Gastrocnemius medialis (tissue), 4 donors: ENCODE measurements around the gene FSIP1. TPM values are rescaled to one million over a fixed set of nuclear protein-coding genes. Genes with fewer than 3 reads are reported as not detected.

ENCODE experiments used
- ATAC-seq, 2 donors: fragments of 150-250 bp; one replicate each; pipeline ENCODE4 v1.9.1; 2016
- DNase-seq, 2 donors: peaks; one replicate each; pipeline ENCODE4 v3.0.0-alpha.2; 2019
- H3K27ac ChIP-seq, 4 donors: fragments of 200-600 bp; sonication (generic); 1 replicate in 1 of 4; 2 replicates in 3 of 4; pipeline ENCODE4 v1.5.1; 2016 to 2018; ENCODE audit warnings: mild to moderate bottlenecking in 2 of 4, moderate library complexity in 1 of 4
- H3K27me3 ChIP-seq, 3 donors: fragments of 200-600 bp; sonication (generic) in 2 of 3; 1 replicate in 1 of 3; 2 replicates in 2 of 3; pipeline versions ENCODE4 v1.5.1 to v1.6.0; 2016 to 2019; ENCODE audit warnings: mild to moderate bottlenecking in 1 of 3, moderate library complexity in 1 of 3
- H3K36me3 ChIP-seq, 2 donors: fragments of 200-600 bp; sonication (generic) in 1 of 2; one replicate each; pipeline ENCODE4 v1.5.1; 2017 to 2018
- H3K4me1 ChIP-seq, 2 donors: fragments of 200-600 bp; sonication (generic) in 1 of 2; one replicate each; pipeline ENCODE4 v1.5.1; 2016 to 2017; ENCODE audit warnings: mild to moderate bottlenecking in 2 of 2
- H3K4me3 ChIP-seq, 4 donors: fragments of 200-600 bp; sonication (generic) in 3 of 4; 1 replicate in 1 of 4; 2 replicates in 3 of 4; pipeline ENCODE4 v1.5.1; 2016 to 2019; ENCODE audit warnings: mild to moderate bottlenecking in 2 of 4
- H3K9me3 ChIP-seq, 3 donors: fragments of 200-600 bp; sonication (generic) in 2 of 3; 1 replicate in 1 of 3; 2 replicates in 2 of 3; pipeline ENCODE4 v1.5.1; 2016 to 2019
- POLR2A ChIP-seq, 2 donors: fragments of 450-650 bp; IDR thresholded peaks; one replicate each; pipeline ENCODE4 v1.6.1; 2017; ENCODE audit warnings: antibody characterized with exemption in 2 of 2, mild to moderate bottlenecking in 2 of 2, moderate library complexity in 2 of 2
- in situ Hi-C, 4 donors: fragments of 200-750 bp; cut with MboI; loops; one replicate each; pipeline versions ENCODE4 v1.15.0 to v1.8.0; 2017; ENCODE audit warnings: low sequenced_read_pairs in 4 of 4
- intact Hi-C: fragments of 100-400 bp; cut with DNase I; formaldehyde crosslinking; loops from one replicate; pipeline ENCODE4 v1.15.1; 2023; ENCODE audit warnings: low total_unique reads
- total RNA-seq, 4 donors: library from RNA; depleted of rRNA; stranded (reverse); fragments of >200 nt; gene quantifications; one replicate each; pipeline versions ENCODE4 v1.1.0 to v1.2.3, GENCODE V29; 2016
- TF ChIP-seq, protein P1 (sequence below), 5 experiments: fragments of 450-650 bp in 3 of 5; fragments of 200-600 bp in 2 of 5; sonication (generic) in 2 of 5; IDR thresholded peaks in 4 of 5; conservative IDR thresholded peaks in 1 of 5; 1 replicate in 4 of 5; 2 replicates in 1 of 5; pipeline ENCODE4 v1.5.1; 2016 to 2019; ENCODE audit warnings: antibody characterized with exemption in 5 of 5, mild to moderate bottlenecking in 3 of 5, moderate library complexity in 3 of 5

Gene FSIP1
- total RNA-seq, 4 donors from 2014 or later = 0.11 to 23.9 (median 1.0) TPM; not detected in 1

DNA sequence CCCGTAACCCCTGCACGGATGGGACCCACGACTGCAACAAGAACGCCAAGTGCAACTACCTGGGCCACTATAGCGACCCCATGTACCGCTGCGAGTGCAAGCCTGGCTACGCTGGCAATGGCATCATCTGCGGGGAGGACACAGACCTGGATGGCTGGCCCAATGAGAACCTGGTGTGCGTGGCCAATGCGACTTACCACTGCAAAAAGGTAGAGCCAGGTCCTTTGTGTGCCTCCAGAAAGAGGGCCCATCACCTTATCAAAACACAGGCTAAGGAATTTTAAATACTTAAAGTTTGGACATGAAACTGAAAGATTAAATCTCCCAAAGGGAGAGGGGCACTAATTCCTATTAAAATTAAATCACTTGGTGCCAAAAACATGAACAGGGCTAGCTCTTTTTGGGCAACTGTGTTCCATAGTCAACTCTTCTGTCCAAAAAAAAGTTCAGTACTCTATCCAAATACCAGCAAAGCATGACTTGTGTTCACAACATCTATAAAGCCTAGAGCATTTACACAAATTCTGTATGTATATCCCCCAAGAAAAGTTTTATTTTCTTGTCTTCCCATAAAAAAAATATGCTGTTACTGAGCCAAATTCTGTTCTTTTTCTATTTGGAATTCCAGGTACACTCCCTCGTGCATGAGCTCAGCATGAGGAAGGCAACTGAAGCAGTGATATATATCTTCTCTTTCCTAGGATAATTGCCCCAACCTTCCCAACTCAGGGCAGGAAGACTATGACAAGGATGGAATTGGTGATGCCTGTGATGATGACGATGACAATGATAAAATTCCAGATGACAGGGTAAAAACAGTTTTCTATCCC lies 192.6 kb downstream of the FSIP1 start:
- no peak overlapping the region for H3K4me3 ChIP-seq
- in situ Hi-C loops (loop anchor here in 2 of 4 donors (10.0 to 25.0 kb wide), 3 partner anchors 428 to 778 kb away; no protein-coding TSS in a partner anchor), intact Hi-C loops (loop anchor here (10.0 kb wide), 1 partner anchor 165 kb away; no protein-coding TSS in a partner anchor)
- no peak for ATAC-seq
- no peak overlapping the region for H3K27ac ChIP-seq
- no peaks in the 10 kb centered on the region for H3K27me3 ChIP-seq
- TF ChIP-seq, protein P1, sequence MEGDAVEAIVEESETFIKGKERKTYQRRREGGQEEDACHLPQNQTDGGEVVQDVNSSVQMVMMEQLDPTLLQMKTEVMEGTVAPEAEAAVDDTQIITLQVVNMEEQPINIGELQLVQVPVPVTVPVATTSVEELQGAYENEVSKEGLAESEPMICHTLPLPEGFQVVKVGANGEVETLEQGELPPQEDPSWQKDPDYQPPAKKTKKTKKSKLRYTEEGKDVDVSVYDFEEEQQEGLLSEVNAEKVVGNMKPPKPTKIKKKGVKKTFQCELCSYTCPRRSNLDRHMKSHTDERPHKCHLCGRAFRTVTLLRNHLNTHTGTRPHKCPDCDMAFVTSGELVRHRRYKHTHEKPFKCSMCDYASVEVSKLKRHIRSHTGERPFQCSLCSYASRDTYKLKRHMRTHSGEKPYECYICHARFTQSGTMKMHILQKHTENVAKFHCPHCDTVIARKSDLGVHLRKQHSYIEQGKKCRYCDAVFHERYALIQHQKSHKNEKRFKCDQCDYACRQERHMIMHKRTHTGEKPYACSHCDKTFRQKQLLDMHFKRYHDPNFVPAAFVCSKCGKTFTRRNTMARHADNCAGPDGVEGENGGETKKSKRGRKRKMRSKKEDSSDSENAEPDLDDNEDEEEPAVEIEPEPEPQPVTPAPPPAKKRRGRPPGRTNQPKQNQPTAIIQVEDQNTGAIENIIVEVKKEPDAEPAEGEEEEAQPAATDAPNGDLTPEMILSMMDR (IDR thresholded peaks at IDR 0.05 in 4 of 5, conservative IDR thresholded peaks at IDR 0.05 in 1 of 5) = no peak
- no peak for TF ChIP-seq POLR2A (IDR thresholded peaks at IDR 0.05)
- H3K36me3 ChIP-seq = peaks cover 0 to 37% of the 10 kb centered on the region in 2 donors
- no peak for DNase-seq
- H3K9me3 ChIP-seq = no peaks in the 10 kb centered on the region
- H3K4me1 ChIP-seq = peaks cover 0 to 5% of the 10 kb centered on the region in 2 donors

DNA sequence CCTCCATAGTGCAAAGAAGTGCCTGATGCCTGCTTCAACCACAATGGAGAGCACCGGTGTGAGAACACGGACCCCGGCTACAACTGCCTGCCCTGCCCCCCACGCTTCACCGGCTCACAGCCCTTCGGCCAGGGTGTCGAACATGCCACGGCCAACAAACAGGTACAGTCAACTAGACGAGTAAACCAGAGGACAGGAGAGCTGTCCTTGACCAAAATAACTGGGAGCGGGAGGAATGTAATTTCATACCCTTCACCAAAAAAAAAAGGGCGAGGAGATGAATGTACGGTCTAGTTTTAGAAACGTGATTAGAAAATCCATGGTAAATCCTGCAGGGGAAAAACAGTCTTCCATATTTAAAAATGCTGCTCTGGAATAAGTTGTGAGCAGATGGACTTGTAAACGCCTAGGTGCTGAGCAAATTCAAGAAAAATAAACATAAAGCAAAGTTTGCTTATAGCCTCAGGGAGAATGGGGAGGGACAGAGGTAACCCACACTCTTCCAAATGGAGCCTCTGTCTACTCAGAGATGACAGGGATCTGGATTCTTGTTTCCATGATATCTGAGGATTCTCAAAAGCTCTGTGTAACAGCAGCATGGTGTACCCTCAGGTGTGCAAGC lies 193.3 kb downstream of the FSIP1 start:
- Histone ChIP-seq H3K4me3 (no peak overlapping the region), H3K27me3 (no peaks in the 10 kb centered on the region), H3K4me1 (peaks cover 0 to 5% of the 10 kb centered on the region in 2 donors), H3K36me3 (peaks cover 0 to 30% of the 10 kb centered on the region in 2 donors), H3K27ac (no peak overlapping the region), H3K9me3 (no peaks in the 10 kb centered on the region)
- no peak for DNase-seq
- TF ChIP-seq, protein P1 (IDR thresholded peaks at IDR 0.05 in 4 of 5, conservative IDR thresholded peaks at IDR 0.05 in 1 of 5) = no peak
- no peak for TF ChIP-seq POLR2A (IDR thresholded peaks at IDR 0.05)
- peak in 1 of 2 donors; percentile 60 for ATAC-seq
- in situ Hi-C loops (loop anchor here in 2 of 4 donors (10.0 to 25.0 kb wide), 3 partner anchors 427 to 777 kb away; no protein-coding TSS in a partner anchor), intact Hi-C loops (loop anchor here (10.0 kb wide), 1 partner anchor 165 kb away; no protein-coding TSS in a partner anchor)

DNA sequence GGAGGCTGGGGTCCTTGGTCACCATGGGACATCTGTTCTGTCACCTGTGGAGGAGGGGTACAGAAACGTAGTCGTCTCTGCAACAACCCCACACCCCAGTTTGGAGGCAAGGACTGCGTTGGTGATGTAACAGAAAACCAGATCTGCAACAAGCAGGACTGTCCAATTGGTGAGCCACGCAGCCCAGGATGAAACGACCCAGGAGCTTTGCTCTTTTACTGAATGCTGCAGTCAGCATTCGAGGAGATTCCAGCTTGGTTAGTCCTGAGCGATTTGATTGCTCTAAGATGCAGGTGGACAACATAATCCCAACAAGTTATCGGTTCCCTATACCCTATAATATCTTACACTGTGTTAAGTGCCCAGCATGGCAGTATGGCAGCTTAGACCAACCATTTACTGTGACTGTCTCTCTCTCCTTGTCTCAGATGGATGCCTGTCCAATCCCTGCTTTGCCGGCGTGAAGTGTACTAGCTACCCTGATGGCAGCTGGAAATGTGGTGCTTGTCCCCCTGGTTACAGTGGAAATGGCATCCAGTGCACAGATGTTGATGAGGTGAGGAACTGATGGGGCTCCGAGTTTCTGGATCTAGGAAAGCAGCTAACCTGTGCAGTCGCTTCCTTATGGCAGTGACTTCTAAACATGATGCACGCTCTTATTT lies 194.0 kb downstream of the FSIP1 start:
- intact Hi-C loops = loop anchor here (10.0 kb wide), 1 partner anchor 166 kb away; no protein-coding TSS in a partner anchor
- TF ChIP-seq, protein P1 (IDR thresholded peaks at IDR 0.05 in 4 of 5, conservative IDR thresholded peaks at IDR 0.05 in 1 of 5) = no peak
- TF ChIP-seq POLR2A (IDR thresholded peaks at IDR 0.05) = no peak
- DNase-seq = no peak
- ATAC-seq = no peak
- Histone ChIP-seq H3K4me3 (no peak overlapping the region), H3K27ac (no peak overlapping the region), H3K4me1 (peaks cover 0 to 5% of the 10 kb centered on the region in 2 donors), H3K36me3 (peaks cover 0 to 28% of the 10 kb centered on the region in 2 donors), H3K9me3 (no peaks in the 10 kb centered on the region), H3K27me3 (no peaks in the 10 kb centered on the region)
- in situ Hi-C loops = loop anchor here in 2 of 4 donors (10.0 to 25.0 kb wide), 3 partner anchors 426 to 776 kb away; no protein-coding TSS in a partner anchor

DNA sequence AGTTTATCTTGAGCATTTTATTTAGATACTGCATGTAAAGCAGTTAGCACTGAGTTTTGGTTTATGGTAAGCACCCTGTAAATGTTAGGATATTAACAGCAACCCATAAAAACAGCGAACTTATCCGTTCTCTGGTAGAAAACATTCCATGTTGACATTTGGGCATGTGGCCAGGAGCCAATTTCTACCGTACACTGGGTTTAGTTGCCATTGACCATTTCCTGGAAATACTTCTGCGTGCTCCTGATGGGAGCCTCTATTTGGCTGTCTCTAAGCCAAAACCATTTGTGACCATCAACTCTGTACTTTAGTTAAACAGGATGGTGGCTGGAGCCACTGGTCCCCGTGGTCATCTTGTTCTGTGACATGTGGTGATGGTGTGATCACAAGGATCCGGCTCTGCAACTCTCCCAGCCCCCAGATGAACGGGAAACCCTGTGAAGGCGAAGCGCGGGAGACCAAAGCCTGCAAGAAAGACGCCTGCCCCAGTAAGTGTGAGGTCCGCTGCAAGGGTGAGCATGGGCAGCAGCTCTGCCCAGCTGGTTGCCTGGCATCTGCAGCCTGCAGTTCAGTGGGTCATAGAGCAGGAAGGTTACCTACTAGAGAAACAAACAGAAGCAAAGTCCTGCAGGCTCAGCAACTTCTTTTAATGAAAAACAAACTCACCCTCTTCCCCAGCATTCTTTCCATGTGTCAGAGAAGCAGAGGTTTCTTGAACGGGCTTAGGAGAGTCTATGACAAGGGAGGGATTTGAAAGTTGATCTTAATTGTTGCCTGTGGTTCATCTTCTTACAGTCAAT lies 194.7 kb downstream of the FSIP1 start:
- H3K4me1 ChIP-seq = peaks cover 0 to 5% of the 10 kb centered on the region in 2 donors
- no peak for TF ChIP-seq POLR2A (IDR thresholded peaks at IDR 0.05)
- TF ChIP-seq, protein P1 (IDR thresholded peaks at IDR 0.05 in 4 of 5, conservative IDR thresholded peaks at IDR 0.05 in 1 of 5) = no peak

More for the DNA sequence above, 194.7 kb downstream of the FSIP1 start:
- no peak overlapping the region for H3K4me3 ChIP-seq
- no peak for ATAC-seq
- in situ Hi-C loops (loop anchor here in 2 of 4 donors (10.0 to 25.0 kb wide), 3 partner anchors 426 to 776 kb away; no protein-coding TSS in a partner anchor), intact Hi-C loops (loop anchor here (10.0 kb wide), 1 partner anchor 167 kb away; no protein-coding TSS in a partner anchor)
- DNase-seq = no peak
- no peak overlapping the region for H3K27ac ChIP-seq
- no peaks in the 10 kb centered on the region for H3K27me3 ChIP-seq
- peaks cover 0 to 28% of the 10 kb centered on the region in 2 donors for H3K36me3 ChIP-seq
- H3K9me3 ChIP-seq = no peaks in the 10 kb centered on the region
